ENCODE results near the gene MUC5AC. TPM values are rescaled to one million over a fixed set of nuclear protein-coding genes. Genes with fewer than 3 reads are reported as not detected.

Gene MUC5AC
- total RNA-seq, 2 donors from 2014 or later = not detected

DNA sequence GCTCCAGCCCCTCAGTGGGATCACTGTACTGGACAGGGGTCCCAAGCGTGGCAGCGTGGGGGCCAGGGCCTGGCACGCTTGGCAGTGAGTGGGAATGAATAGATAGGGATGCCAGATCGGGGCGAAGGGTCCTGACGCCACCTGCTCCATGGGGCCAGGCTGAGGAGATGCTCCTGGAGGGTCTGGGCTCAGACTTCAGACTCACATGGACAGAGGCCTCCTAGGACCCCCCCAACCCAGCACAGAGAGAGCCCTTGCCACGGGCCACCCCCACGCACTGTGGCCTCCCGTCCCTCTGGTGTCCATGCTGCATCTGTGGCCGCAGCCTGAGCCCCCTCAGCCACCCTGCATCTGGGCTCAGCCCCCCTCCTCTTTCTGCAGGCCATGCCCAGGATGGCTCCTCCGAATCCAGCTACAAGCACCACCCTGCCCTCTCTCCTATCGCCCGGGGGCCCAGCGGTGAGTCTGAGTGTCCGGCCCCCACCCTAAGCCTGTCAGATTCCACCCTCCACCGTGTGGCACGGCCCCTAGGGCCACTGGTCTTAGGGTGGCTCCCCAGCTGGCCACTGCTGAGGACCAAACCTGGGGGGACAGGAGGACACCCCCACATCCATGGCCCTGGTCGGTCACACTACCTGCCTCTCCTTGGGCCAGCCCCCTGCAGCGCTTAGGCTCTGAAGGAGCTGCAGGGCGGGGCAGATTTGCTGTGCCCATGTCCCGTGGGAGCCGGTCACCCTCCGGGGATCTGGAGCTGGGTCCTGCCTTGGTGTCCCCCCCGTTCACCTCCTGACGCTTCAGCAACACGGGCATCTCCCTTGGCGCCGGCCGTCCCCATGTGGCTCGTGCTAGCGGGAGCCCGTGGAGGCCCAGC lies 2.7 kb downstream of the MUC5AC start:
- Histone ChIP-seq H3K27me3 (no peaks in the 10 kb centered on the region), H3K4me3 (no peak overlapping the region), H3K36me3 (no peaks in the 10 kb centered on the region), H3K27ac (no peak overlapping the region), H3K4me1 (no peaks in the 10 kb centered on the region), H3K9me3 (no peaks in the 10 kb centered on the region)
- TF ChIP-seq, protein P1, sequence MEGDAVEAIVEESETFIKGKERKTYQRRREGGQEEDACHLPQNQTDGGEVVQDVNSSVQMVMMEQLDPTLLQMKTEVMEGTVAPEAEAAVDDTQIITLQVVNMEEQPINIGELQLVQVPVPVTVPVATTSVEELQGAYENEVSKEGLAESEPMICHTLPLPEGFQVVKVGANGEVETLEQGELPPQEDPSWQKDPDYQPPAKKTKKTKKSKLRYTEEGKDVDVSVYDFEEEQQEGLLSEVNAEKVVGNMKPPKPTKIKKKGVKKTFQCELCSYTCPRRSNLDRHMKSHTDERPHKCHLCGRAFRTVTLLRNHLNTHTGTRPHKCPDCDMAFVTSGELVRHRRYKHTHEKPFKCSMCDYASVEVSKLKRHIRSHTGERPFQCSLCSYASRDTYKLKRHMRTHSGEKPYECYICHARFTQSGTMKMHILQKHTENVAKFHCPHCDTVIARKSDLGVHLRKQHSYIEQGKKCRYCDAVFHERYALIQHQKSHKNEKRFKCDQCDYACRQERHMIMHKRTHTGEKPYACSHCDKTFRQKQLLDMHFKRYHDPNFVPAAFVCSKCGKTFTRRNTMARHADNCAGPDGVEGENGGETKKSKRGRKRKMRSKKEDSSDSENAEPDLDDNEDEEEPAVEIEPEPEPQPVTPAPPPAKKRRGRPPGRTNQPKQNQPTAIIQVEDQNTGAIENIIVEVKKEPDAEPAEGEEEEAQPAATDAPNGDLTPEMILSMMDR (IDR thresholded peaks at IDR 0.05) = no peak
- DNase-seq (ENCODE audit: low spot score) = no peak

DNA sequence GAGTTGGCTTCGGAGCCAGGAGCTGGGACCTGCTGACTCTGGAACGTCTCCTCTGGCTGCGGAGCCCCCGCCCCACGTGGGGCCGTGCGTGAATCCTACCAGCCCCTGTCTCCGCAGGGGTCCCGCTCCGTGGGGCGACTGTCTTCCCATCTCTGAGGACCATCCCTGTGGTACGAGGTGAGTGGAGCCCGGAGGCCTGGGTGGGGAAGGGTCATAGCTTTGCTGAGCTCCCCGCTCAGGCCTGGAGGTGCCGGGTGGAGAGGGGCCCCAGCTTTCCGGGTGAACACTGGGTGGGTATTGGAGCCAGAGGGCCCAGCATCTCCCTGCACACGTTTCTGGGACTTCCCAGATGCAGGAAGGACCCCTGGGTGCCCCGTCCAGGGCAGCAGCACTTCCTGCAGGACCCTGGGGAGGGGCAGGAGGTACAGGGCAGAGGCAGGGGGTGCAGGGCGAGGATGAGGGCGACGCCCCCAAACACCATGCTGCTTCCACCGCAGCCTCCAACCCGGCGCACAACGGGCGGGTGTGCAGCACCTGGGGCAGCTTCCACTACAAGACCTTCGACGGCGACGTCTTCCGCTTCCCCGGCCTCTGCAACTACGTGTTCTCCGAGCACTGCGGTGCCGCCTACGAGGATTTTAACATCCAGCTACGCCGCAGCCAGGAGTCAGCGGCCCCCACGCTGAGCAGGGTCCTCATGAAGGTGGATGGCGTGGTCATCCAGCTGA lies 3.8 kb downstream of the MUC5AC start:
- Histone ChIP-seq H3K27me3 (no peaks in the 10 kb centered on the region), H3K9me3 (no peaks in the 10 kb centered on the region), H3K4me1 (no peaks in the 10 kb centered on the region), H3K36me3 (no peaks in the 10 kb centered on the region), H3K4me3 (no peak overlapping the region), H3K27ac (no peak overlapping the region)
- no peak for DNase-seq (ENCODE audit: low spot score)
- TF ChIP-seq, protein P1 (IDR thresholded peaks at IDR 0.05) = no peak

DNA sequence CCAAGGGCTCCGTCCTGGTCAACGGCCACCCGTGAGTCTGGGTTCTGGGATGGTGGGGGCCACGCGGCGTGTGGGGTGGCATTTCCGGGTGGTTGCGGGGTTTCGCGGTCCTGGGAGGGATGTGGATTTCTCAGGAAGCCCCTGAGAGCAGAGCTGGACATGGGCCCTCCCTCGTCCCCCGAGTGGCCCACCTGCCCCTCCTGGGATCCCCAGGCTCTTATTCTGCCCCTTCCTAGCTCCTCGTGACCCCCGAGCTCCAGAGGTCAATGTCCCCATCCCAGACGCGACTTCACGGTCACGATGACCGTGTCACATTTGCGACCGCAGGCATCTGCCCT lies 4.4 kb downstream of the MUC5AC start:
- no peaks in the 10 kb centered on the region for H3K9me3 ChIP-seq
- no peaks in the 10 kb centered on the region for H3K36me3 ChIP-seq
- H3K27me3 ChIP-seq = no peaks in the 10 kb centered on the region
- no peak for DNase-seq (ENCODE audit: low spot score)
- no peaks in the 10 kb centered on the region for H3K4me1 ChIP-seq
- no peak overlapping the region for H3K4me3 ChIP-seq
- TF ChIP-seq, protein P1 (IDR thresholded peaks at IDR 0.05) = no peak
- H3K27ac ChIP-seq = no peak overlapping the region

DNA sequence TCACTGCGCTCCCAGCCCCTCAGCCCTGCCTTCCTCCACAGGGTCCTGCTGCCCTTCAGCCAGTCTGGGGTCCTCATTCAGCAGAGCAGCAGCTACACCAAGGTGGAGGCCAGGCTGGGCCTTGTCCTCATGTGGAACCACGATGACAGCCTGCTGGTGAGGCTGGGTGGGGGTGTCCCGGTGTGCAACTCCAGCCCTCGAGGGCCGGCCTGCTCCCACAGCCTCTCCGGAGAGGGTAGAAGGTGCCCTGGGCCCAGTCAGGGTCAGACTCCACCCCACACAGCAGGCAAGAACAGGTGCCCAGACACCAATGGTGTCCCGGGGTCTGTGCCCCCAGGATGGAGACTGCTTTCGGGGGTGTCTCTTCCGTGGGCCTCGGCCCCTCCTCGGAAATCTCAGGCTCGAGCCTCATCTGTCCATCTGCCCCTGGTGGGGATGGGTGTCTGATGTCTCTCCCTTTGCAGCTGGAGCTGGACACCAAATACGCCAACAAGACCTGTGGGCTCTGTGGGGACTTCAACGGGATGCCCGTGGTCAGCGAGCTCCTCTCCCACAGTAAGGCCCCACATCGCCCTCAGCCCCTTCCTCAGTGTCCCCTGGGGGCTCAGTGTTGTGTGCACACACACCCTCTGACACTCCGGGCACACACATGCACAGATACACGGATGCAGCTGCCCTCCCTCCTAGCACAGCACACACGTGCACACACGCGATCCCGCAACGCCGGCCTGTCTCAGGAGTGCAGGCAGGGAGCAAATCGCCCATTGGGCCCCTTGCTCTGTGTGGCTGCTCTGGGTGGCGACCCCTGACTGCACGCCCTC lies 4.9 kb downstream of the MUC5AC start:
- H3K4me1 ChIP-seq = no peaks in the 10 kb centered on the region
- H3K36me3 ChIP-seq = no peaks in the 10 kb centered on the region
- no peaks in the 10 kb centered on the region for H3K27me3 ChIP-seq
- H3K9me3 ChIP-seq = no peaks in the 10 kb centered on the region
- TF ChIP-seq, protein P1 (IDR thresholded peaks at IDR 0.05) = no peak
- H3K4me3 ChIP-seq = no peak overlapping the region
- DNase-seq (ENCODE audit: low spot score) = no peak
- no peak overlapping the region for H3K27ac ChIP-seq

DNA sequence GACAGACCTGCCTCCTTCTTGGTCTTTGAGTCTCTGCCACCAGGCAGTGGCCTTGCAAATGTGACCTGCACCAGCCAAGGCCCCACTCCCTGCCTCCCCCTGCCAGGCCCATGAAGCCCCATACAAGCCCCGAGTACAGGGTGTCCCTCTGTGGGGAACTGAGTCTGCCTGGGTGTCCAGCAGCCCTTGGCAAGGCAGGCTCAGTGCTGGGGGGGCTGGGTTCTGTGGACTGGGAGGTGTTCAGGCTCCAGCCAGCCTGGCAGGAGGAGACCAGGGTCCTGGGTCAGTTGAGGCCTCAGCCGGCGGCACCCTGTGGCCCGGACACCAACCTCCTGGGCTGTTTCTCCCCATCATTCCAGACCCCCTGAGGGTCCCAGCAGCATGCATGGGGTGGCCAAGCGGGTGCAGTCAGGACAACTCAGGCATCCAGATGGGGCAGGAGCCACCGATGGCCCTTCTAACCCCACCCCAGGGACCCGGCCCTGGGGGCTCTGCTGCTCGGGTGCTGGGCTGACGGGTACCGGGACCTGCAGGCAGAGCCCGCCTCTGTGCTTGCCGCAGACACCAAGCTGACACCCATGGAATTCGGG lies 5.7 kb downstream of the MUC5AC start:
- no peak for DNase-seq (ENCODE audit: low spot score)
- Histone ChIP-seq H3K4me3 (no peak overlapping the region), H3K27me3 (no peaks in the 10 kb centered on the region), H3K9me3 (no peaks in the 10 kb centered on the region), H3K36me3 (no peaks in the 10 kb centered on the region), H3K4me1 (no peaks in the 10 kb centered on the region), H3K27ac (no peak overlapping the region)
- TF ChIP-seq, protein P1 (IDR thresholded peaks at IDR 0.05) = no peak

All from right atrium auricular region (tissue), 2 donors.